A673 (cell line): ENCODE measurements around the gene PDPR.
"Not testable (repeated sequence)": the region's sequence is repeated elsewhere in the genome, so short reads cannot be mapped to it uniquely, and the experiment has no call there.

Source experiments
- CTCF ChIP-seq: fragments of 300-800, 200-600 bp; sonication (generic); conservative IDR thresholded peaks from 2 replicates; pipeline ENCODE4 v1.5.1; 2017; ENCODE audit warnings: low read depth, mild to moderate bottlenecking, antibody characterized with exemption, low read length, moderate library complexity, mixed read lengths
- EZH2 ChIP-seq: fragments of 200-600 bp; sonication (generic); IDR thresholded peaks from 2 replicates; pipeline ENCODE4 v1.6.1; 2017; ENCODE audit warnings: borderline replicate concordance, low read depth, mild to moderate bottlenecking, mixed read lengths, antibody characterized with exemption, low read length; ENCODE audit not compliant: poor library complexity, severe bottlenecking

GRCh38 chr16:70187858-70188607 lies 73.9 kb downstream of the PDPR start:
- not testable (repeated sequence) for TF ChIP-seq CTCF, EZH2
